Measurements from ENCODE around the gene SH2D4B.

Gene SH2D4B

DNA sequence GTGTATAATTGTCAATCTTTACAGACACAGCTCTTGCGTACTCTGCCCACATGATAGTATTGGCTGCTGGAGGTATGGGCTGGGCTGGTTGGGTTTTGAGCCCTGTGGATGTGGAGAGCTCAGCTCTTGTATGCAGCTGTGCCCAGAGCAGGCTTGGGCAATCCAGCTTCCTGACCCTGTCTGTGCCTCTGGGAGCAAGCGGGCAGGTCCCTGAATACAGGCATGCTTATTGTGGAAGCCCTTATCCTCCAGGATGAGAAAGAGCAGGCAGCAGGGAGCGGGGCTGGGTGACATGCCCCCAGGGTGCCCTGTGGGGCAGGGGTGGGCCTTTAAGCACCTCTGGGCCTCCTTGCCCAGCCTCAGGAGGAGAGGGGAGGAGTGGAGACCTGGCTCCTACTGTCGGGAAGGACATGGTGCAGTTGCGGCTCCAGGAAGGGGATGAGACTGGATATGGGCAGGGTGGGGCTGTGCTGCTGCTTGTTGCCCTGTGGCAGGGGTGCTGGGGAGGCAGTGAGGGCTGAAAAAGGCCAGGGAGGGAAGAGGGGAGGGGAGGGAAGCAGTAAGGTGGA is 32.7 kb upstream of the SH2D4B start:
- TF ChIP-seq, protein P1, sequence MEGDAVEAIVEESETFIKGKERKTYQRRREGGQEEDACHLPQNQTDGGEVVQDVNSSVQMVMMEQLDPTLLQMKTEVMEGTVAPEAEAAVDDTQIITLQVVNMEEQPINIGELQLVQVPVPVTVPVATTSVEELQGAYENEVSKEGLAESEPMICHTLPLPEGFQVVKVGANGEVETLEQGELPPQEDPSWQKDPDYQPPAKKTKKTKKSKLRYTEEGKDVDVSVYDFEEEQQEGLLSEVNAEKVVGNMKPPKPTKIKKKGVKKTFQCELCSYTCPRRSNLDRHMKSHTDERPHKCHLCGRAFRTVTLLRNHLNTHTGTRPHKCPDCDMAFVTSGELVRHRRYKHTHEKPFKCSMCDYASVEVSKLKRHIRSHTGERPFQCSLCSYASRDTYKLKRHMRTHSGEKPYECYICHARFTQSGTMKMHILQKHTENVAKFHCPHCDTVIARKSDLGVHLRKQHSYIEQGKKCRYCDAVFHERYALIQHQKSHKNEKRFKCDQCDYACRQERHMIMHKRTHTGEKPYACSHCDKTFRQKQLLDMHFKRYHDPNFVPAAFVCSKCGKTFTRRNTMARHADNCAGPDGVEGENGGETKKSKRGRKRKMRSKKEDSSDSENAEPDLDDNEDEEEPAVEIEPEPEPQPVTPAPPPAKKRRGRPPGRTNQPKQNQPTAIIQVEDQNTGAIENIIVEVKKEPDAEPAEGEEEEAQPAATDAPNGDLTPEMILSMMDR (conservative IDR thresholded peaks at IDR 0.05; ENCODE audit: low read depth, low read length), result no peak
- no peak for DNase-seq (ENCODE audit: low read depth)
- H3K4me3 ChIP-seq (ENCODE audit: low read depth, low read length), result no peak overlapping the region

DNA sequence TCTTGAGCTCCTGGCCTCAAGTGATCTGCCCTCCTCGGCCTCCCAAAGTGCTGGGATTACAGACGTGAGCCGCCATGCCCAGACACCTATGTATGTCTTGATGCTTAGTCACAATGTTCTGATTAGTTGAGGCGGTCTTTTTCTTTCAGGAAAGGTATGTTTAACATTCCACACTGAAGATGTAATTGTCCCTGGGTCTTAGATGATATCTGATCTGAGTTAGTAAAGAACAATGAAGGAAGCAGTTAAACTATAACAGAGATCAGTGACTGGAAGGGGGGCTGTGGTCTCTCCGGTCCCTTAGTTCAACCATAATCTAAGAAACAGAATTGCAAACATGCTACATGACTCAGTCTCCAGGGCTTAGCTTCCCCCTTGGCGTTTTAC is 31.5 kb upstream of the SH2D4B start:
- DNase-seq (ENCODE audit: low read depth), result peak; percentile 67
- no peak overlapping the region for H3K4me3 ChIP-seq (ENCODE audit: low read depth, low read length)
- TF ChIP-seq, protein P1 (conservative IDR thresholded peaks at IDR 0.05; ENCODE audit: low read depth, low read length), result no peak

DNA sequence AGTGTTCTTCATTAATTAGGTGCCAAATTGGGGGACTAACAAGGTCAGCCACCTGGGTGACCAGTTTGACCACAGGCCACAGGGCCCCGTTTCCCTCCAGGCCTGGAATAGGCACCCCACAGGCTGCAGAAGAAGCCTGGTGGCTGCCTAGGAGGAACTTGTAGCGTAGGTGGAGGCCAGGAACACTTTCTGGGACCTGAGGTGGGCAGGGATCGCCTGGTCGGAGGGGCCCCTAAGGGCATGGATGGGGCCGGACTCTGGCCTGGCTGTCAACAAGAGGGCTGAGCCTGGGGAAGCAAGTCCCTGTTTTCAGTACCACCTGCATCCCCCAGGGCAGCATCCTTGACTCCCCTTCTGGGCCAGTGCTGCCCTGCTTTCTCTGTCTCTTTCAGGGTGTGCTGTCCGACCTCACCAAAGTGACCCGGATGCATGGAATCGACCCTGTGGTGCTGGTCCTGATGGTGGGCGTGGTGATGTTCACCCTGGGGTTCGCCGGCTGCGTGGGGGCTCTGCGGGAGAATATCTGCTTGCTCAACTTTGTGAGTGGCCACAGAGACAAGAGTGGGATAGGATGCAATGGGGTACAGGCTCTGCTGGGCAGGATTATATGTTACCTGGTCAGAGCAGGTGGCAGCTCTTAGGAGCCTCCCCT is 30.7 kb upstream of the SH2D4B start:
- TF ChIP-seq, protein P1 (conservative IDR thresholded peaks at IDR 0.05; ENCODE audit: low read depth, low read length), result no peak
- DNase-seq (ENCODE audit: low read depth), result no peak
- no peak overlapping the region for H3K4me3 ChIP-seq (ENCODE audit: low read depth, low read length)

DNA sequence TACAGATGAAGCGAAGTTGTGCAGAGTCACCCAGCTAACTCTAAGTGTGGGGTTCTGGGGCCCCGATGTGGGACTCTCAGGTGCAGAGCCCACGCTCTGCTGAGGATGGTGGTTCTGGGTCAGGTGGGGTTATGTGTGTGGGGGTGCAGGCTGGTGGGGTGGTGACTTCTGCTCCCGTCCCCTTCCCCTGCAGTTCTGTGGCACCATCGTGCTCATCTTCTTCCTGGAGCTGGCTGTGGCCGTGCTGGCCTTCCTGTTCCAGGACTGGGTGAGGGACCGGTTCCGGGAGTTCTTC is 28.6 kb upstream of the SH2D4B start:
- TF ChIP-seq, protein P1 (conservative IDR thresholded peaks at IDR 0.05; ENCODE audit: low read depth, low read length), result no peak
- no peak overlapping the region for H3K4me3 ChIP-seq (ENCODE audit: low read depth, low read length)
- DNase-seq (ENCODE audit: low read depth), result no peak

DNA sequence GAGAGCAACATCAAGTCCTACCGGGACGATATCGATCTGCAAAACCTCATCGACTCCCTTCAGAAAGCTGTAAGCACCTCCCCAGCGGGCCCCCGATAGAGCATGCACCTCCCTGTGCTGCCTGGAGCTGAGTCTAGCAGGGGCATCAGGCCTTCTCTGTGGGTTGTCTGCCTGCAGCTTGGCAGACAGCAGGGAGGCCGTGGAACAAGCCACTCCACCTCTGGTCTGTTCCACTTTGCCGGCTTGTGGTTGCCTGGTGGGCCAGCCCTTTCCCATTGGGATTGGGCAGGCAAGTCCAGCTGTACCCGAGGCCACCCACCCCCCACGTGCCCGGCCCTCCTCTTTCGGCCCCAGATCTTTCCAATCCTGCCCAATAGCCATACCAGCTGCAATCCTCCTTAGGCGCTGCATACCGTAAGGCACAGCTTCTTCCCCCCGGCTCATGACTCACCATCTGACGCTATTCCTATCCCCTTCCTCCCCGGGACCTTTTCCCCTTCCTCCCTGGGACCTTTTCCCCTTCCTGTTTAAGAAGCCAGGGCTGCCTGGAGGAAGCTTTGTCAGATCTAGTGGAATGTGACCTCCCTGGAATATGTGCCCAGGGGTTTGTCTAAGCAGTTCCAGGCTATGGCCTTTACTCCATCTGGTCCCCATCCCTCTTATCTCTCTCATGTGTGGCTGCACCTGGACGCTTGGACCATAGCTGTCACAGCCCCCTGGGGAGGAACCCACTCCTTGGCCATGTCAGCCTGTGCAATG is 28.1 kb upstream of the SH2D4B start:
- DNase-seq (ENCODE audit: low read depth), result peak; percentile 80
- TF ChIP-seq, protein P1 (conservative IDR thresholded peaks at IDR 0.05; ENCODE audit: low read depth, low read length), result no peak

DNA sequence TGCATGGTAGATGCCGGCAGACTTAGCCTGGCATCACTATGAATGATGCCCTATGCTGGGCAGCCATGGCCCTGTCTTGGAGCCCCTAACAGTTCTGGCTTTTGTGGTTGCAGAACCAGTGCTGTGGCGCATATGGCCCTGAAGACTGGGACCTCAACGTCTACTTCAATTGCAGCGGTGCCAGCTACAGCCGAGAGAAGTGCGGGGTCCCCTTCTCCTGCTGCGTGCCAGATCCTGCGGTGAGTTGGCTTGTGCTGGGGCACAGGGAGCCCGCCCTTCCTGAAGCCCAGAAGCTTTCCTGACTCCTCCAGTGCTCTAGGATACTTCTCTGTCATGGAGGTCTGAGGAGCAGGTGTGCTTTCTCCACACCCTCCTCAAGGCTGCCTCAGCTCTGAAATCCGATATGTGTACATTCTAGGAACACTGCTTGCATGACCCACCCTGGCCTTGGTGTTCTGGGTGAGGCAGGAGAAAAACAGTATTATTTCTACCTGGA is 25.6 kb upstream of the SH2D4B start:
- DNase-seq (ENCODE audit: low read depth), result no peak

More for the DNA sequence above, 28.1 kb upstream of the SH2D4B start:
- no peak overlapping the region for H3K4me3 ChIP-seq (ENCODE audit: low read depth, low read length)

More for the DNA sequence above, 25.6 kb upstream of the SH2D4B start:
- H3K4me3 ChIP-seq (ENCODE audit: low read depth, low read length), result no peak overlapping the region
- TF ChIP-seq, protein P1 (conservative IDR thresholded peaks at IDR 0.05; ENCODE audit: low read depth, low read length), result no peak

Data from choroid plexus epithelial cell (primary cell).